Stimulated activated CD4-positive, alpha-beta T cell treated with anti-CD3 and anti-CD28 coated beads, Interleukin-1b, Interleukin-23, amount 100 ng/mL, for 4 hours (primary cell): ENCODE results near the gene SLC6A16.
A peak's percentile ranks its signal among the peaks of the same experiment; 100 is the strongest.
"Not testable (repeated sequence)": the region's sequence is repeated elsewhere in the genome, so short reads cannot be mapped to it uniquely, and the experiment has no call there.

Experiments used
- DNase-seq, 2 donors: peaks; one replicate each; pipeline ENCODE4 v3.0.0-alpha.2; 2020; ENCODE audit warnings: low read depth in 2 of 2

The SLC6A16 gene

GRCh38 chr19:49344505-49345423, 19.8 kb upstream of the SLC6A16 start:
- no peak for DNase-seq

- no peak for DNase-seq
Observed at GRCh38 chr19:49343123-49343522, 18.1 kb upstream of the SLC6A16 start.

GRCh38 chr19:49342291-49342721, 17.3 kb upstream of the SLC6A16 start:
- no peak for DNase-seq

- DNase-seq, result no peak
Observed at GRCh38 chr19:49340865-49341718, 16.1 kb upstream of the SLC6A16 start.

- DNase-seq, result no peak
Observed at GRCh38 chr19:49340069-49340864, 15.3 kb upstream of the SLC6A16 start.

GRCh38 chr19:49339301-49340068, 14.5 kb upstream of the SLC6A16 start:
- no peak for DNase-seq

GRCh38 chr19:49338691-49339300, 13.8 kb upstream of the SLC6A16 start:
- no peak for DNase-seq

GRCh38 chr19:49338023-49338677, 13.2 kb upstream of the SLC6A16 start:
- DNase-seq, result no peak

GRCh38 chr19:49337267-49338022, 12.5 kb upstream of the SLC6A16 start:
- no peak for DNase-seq

- DNase-seq, result no peak
Observed at GRCh38 chr19:49336482-49337266, 11.7 kb upstream of the SLC6A16 start.

GRCh38 chr19:49335784-49336481, 10.9 kb upstream of the SLC6A16 start:
- no peak for DNase-seq

GRCh38 chr19:49335071-49335783, 10.2 kb upstream of the SLC6A16 start, which contains the start of gene CD37:
TSS of gene CD37 (plus strand) at chr19:49335406. CDS start at chr19:49335541, 135 bp downstream.
- peak in 1 of 2 donors; percentile 30 for DNase-seq

- DNase-seq, result peak; percentile 53
Observed at GRCh38 chr19:49333811-49334288, 8.9 kb upstream of the SLC6A16 start.

- DNase-seq, result no peak
Observed at GRCh38 chr19:49333418-49333805, 8.4 kb upstream of the SLC6A16 start.

GRCh38 chr19:49332691-49333417, 7.9 kb upstream of the SLC6A16 start:
- DNase-seq, result not testable (repeated sequence)

- peak; percentile 28 to 37 for DNase-seq
Observed at GRCh38 chr19:49331616-49332055, 6.6 kb upstream of the SLC6A16 start.
